Psoas muscle (tissue), 8 donors: ENCODE data around the gene PTPN9. TPM values are rescaled to one million over a fixed set of nuclear protein-coding genes. Genes with fewer than 3 reads are reported as not detected.
A peak's percentile ranks its signal among the peaks of the same experiment; 100 is the strongest.

Experiments
- ATAC-seq, 4 donors: fragments of 200-7000 bp; cut with Tn5 transposase; one replicate each; pipeline ENCODE4 v1.9.1; 2020; ENCODE audit warnings: moderate library complexity in 3 of 4, mild to moderate bottlenecking in 2 of 4
- DNase-seq, 2 donors: peaks; one replicate each; pipeline ENCODE4 v3.0.0-alpha.2; 2020
- H3K27ac ChIP-seq: fragments of 200-600 bp; one replicate; pipeline ENCODE4 v1.8.0; 2022
- H3K27me3 ChIP-seq, 3 donors: fragments of 200-600 bp in 1 of 3; one replicate each; pipeline versions ENCODE4 v1.6.1 to v1.8.0; 2013 to 2022; ENCODE audit warnings: low read length in 2 of 3, mild to moderate bottlenecking in 2 of 3, moderate library complexity in 1 of 3; ENCODE audit not compliant: insufficient read depth in 3 of 3
- H3K36me3 ChIP-seq, 2 donors: fragments of 200-600 bp in 1 of 2; one replicate each; pipeline versions ENCODE4 v1.6.1 to v1.8.0; 2013 to 2022; ENCODE audit warnings: low read depth in 1 of 2, mild to moderate bottlenecking in 1 of 2, moderate library complexity in 1 of 2; ENCODE audit not compliant: insufficient read depth in 1 of 2
- H3K4me1 ChIP-seq: fragments of 200-600 bp; one replicate; pipeline ENCODE4 v1.8.0; 2022
- H3K4me3 ChIP-seq: fragments of 200-600 bp; one replicate; pipeline ENCODE4 v1.8.0; 2022; ENCODE audit warnings: mild to moderate bottlenecking
- H3K9me3 ChIP-seq: fragments of 200-600 bp; one replicate; pipeline ENCODE4 v1.8.0; 2022
- WGBS, 3 donors: extraction: QIAGEN DNeasy Blood & Tissue Kit; methylation state at CpG; one replicate each; pipeline versions ENCODE4 v1.1.6 to v1.1.7; 2013; 5-methylcytosine and 5-hydroxymethylcytosine counted together
- intact Hi-C, 2 donors: fragments of 100-400 bp; cut with DNase I; formaldehyde crosslinking; loops; one replicate each; pipeline versions ENCODE4 v1.11.0 to v1.14.2; 2022
- polyA plus RNA-seq, 3 donors: library from polyadenylated mRNA; stranded (reverse); fragments of 200-250 nt; gene quantifications; one replicate each; pipeline ENCODE4 v1.2.3, GENCODE V29; 2013
- total RNA-seq, 4 donors: library from RNA; stranded (reverse); fragmentation: NEBNext Ultra II Directional in 2 of 4; extraction: Animal tissue kit (Norgen Biotek cat#: 25700) in 2 of 4; gene quantifications; one replicate each; pipeline versions ENCODE4 v1.2.1 to v1.2.4, GENCODE V29; 2021 to 2023
- TF ChIP-seq, protein P1 (sequence below): fragments of 200-600 bp; IDR thresholded peaks from one replicate; pipeline ENCODE4 v1.8.0; 2022; ENCODE audit warnings: antibody characterized with exemption
- donor health status: healthy with polysubstance abuse.
- donor health status: DM: no; HTN: no; CAD: no; lungs with moderate emphysema.
- donor health status: Bipolar disorder and iron deficiency.
- donor health status: healthy.
- donor health status: DM: yes; HTN: yes; CAD: no.
- donor health status: DM: no; HTN: no; CAD: no.
- donor health status: DM: no; HTN: no; CAD: no.
- donor health status: DM: yes; HTN: yes; CAD: no.

PTPN9 gene
- total and polyA plus RNA-seq, 7 donors, result 2.3 to 6.9 (median 5.5) TPM

DNA sequence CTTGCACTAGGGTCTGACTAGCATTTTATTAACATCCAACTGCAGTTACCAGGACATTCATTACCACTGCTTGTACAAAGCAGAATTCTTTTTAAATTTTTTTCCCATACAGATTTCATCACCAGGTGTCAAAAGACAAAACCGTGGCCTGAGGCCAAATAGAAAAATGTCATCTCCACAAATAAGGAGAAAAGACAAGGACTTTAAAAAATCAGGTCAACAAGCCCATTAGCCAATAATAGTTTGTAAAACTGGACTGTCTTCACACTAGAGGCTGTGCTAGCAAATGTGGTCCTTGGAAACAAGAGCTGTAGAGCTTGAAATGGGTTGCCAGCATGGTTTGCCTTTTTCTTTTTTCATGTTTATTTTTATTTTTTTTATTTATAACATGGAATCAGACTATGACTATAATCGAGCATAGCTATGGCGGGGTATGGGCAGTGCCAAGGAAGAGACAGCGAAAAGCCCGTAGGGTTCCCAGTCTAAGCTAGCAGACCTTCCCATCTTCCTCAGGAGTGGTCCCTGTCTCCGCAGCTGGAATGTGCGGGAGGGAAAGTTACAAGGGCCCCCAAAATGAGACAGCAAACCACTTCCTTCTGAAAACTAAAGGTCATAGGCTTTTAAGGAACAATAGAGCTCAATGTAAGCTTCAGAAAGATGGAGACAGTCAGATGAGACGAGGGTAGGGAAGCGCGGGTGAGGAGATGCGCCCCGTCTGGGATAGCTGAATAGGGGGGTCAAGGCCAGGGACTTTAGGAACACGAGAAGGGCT lies 1.5 kb downstream of the PTPN9 start:
- H3K36me3 ChIP-seq, result no peaks in the 10 kb centered on the region
- ATAC-seq (no peak), DNase-seq (no peak)
- no peaks in the 10 kb centered on the region for H3K9me3 ChIP-seq
- H3K4me3 ChIP-seq, result peak overlapping the region; percentile 98
- no peaks in the 10 kb centered on the region for H3K27me3 ChIP-seq
- 8 to 17% (median 10%) methylated on average over 13 of the region's 13 CpGs for WGBS, 3 donors
- TF ChIP-seq, protein P1, sequence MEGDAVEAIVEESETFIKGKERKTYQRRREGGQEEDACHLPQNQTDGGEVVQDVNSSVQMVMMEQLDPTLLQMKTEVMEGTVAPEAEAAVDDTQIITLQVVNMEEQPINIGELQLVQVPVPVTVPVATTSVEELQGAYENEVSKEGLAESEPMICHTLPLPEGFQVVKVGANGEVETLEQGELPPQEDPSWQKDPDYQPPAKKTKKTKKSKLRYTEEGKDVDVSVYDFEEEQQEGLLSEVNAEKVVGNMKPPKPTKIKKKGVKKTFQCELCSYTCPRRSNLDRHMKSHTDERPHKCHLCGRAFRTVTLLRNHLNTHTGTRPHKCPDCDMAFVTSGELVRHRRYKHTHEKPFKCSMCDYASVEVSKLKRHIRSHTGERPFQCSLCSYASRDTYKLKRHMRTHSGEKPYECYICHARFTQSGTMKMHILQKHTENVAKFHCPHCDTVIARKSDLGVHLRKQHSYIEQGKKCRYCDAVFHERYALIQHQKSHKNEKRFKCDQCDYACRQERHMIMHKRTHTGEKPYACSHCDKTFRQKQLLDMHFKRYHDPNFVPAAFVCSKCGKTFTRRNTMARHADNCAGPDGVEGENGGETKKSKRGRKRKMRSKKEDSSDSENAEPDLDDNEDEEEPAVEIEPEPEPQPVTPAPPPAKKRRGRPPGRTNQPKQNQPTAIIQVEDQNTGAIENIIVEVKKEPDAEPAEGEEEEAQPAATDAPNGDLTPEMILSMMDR, result no peak
- intact Hi-C loops, result loop anchor here in 1 of 2 donors (2.0 kb wide), 1 partner anchor 123 kb away; no protein-coding TSS in a partner anchor
- H3K27ac ChIP-seq, result peak overlapping the region; percentile 84
- H3K4me1 ChIP-seq, result peaks cover 15% of the 10 kb centered on the region

- H3K27ac ChIP-seq, result no peak overlapping the region
- 94 to 98% (median 97%) methylated on average over 5 of the region's 5 CpGs for WGBS, 3 donors
- intact Hi-C loops, result no loop called here
Observed at GRCh38 chr15:75573648-75574384, 5.3 kb downstream of the PTPN9 start.

DNA sequence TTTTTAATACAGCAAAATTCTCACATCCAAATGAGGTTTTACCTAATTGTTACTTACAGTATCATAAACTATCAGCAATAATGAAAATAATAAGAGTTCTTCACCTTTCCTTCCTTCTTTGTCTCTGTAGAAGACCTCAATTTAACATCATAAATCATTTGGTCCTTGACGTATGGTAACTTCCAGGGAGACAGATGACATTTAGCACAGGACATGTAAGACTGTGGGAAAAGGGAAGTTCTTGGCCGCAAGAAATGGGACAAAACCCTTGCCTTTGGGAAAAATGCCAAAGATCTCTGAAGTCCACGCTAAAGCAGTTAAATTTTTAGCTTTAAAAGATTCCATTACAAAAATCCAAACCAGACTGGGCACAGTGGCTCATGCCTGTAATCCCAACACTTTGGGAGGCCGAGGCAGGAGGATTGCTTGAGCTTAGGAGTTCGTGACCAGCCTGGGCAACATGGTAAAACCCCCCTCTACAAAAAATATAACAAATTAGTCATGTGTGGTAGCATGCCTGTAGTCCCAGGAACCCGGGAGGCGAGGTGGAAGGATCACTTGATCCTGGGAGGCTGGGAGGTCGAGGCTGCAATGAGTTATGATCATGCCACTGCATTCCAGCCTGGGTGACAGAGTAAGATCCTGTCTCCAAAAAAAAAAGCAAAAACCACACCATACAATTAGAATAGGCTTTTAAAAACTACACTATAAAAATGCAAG lies 8.8 kb downstream of the PTPN9 start:
- TF ChIP-seq, protein P1, result no peak
- Histone ChIP-seq H3K4me1 (no peaks in the 10 kb centered on the region), H3K27me3 (no peaks in the 10 kb centered on the region), H3K27ac (no peak overlapping the region), H3K4me3 (no peak overlapping the region), H3K9me3 (no peaks in the 10 kb centered on the region), H3K36me3 (no peaks in the 10 kb centered on the region)
- intact Hi-C loops, result no loop called here
- DNase-seq (no peak), ATAC-seq (no peak)
- 60 to 69% (median 61%) methylated on average over 8 of the region's 8 CpGs for WGBS, 3 donors

More at GRCh38 chr15:75573648-75574384, 5.3 kb downstream of the PTPN9 start:
- ATAC-seq (no peak), DNase-seq (no peak)
- TF ChIP-seq, protein P1, result no peak
- H3K9me3 ChIP-seq, result no peaks in the 10 kb centered on the region
- H3K4me3 ChIP-seq, result no peak overlapping the region
- H3K36me3 ChIP-seq, result no peaks in the 10 kb centered on the region
- no peaks in the 10 kb centered on the region for H3K27me3 ChIP-seq
- peaks cover 15% of the 10 kb centered on the region for H3K4me1 ChIP-seq

- TF ChIP-seq, protein P1, result no peak
- no peak overlapping the region for H3K27ac ChIP-seq
- WGBS, 3 donors, result 94 to 99% (median 97%) methylated on average over 3 of the region's 3 CpGs
- intact Hi-C loops, result no loop called here
- DNase-seq (no peak), ATAC-seq (no peak)
- H3K4me3 ChIP-seq, result no peak overlapping the region
- no peaks in the 10 kb centered on the region for H3K4me1 ChIP-seq
- H3K36me3 ChIP-seq, result no peaks in the 10 kb centered on the region
- H3K27me3 ChIP-seq, result no peaks in the 10 kb centered on the region
- no peaks in the 10 kb centered on the region for H3K9me3 ChIP-seq
Observed at GRCh38 chr15:75565062-75565970, 13.8 kb downstream of the PTPN9 start.
